ENCODE data around the gene RLBP1.
A peak's percentile ranks its signal among the peaks of the same experiment; 100 is the strongest.

RLBP1 gene

GRCh38 chr15:89206908-89207331, 14.5 kb downstream of the RLBP1 start:
- DNase-seq (ENCODE audit: low read depth in 2 of 2): peak; percentile 33 to 56

- no peak for DNase-seq (ENCODE audit: low read depth in 2 of 2)
Measured at GRCh38 chr15:89205991-89206585, 15.3 kb downstream of the RLBP1 start.

GRCh38 chr15:89203705-89204273, 17.6 kb downstream of the RLBP1 start:
- DNase-seq (ENCODE audit: low read depth in 2 of 2): peak in 1 of 2 donors; percentile 10

- no peak for DNase-seq (ENCODE audit: low read depth in 2 of 2)
Measured at GRCh38 chr15:89201465-89202005, 19.8 kb downstream of the RLBP1 start.

GRCh38 chr15:89200182-89200581, 21.2 kb downstream of the RLBP1 start:
- DNase-seq (ENCODE audit: low read depth in 2 of 2): no peak

- DNase-seq (ENCODE audit: low read depth in 2 of 2): no peak
Measured at GRCh38 chr15:89199746-89200145, 21.6 kb downstream of the RLBP1 start.

- no peak for DNase-seq (ENCODE audit: low read depth in 2 of 2)
Measured at GRCh38 chr15:89198934-89199333, 22.4 kb downstream of the RLBP1 start.

GRCh38 chr15:89198196-89198595, 23.2 kb downstream of the RLBP1 start:
- DNase-seq (ENCODE audit: low read depth in 2 of 2): no peak

GRCh38 chr15:89197503-89197971, 23.8 kb downstream of the RLBP1 start:
- no peak for DNase-seq (ENCODE audit: low read depth in 2 of 2)

- no peak for DNase-seq (ENCODE audit: low read depth in 2 of 2)
Measured at GRCh38 chr15:89196994-89197393, 24.4 kb downstream of the RLBP1 start.

GRCh38 chr15:89196241-89196640, 25.1 kb downstream of the RLBP1 start:
- DNase-seq (ENCODE audit: low read depth in 2 of 2): no peak

- DNase-seq (ENCODE audit: low read depth in 2 of 2): no peak
Measured at GRCh38 chr15:89195836-89196235, 25.5 kb downstream of the RLBP1 start.

GRCh38 chr15:89194608-89195007, 26.8 kb downstream of the RLBP1 start:
- no peak for DNase-seq (ENCODE audit: low read depth in 2 of 2)

- DNase-seq (ENCODE audit: low read depth in 2 of 2): no peak
Measured at GRCh38 chr15:89192766-89193165, 28.6 kb downstream of the RLBP1 start.

GRCh38 chr15:89192136-89192535, 29.2 kb downstream of the RLBP1 start:
- no peak for DNase-seq (ENCODE audit: low read depth in 2 of 2)

- DNase-seq (ENCODE audit: low read depth in 2 of 2): no peak
Measured at GRCh38 chr15:89187986-89188514, 33.3 kb downstream of the RLBP1 start.

- DNase-seq (ENCODE audit: low read depth in 2 of 2): no peak
Measured at GRCh38 chr15:89187301-89187985, 33.9 kb downstream of the RLBP1 start.

- DNase-seq (ENCODE audit: low read depth in 2 of 2): no peak
Measured at GRCh38 chr15:89186803-89187202, 34.6 kb downstream of the RLBP1 start.

GRCh38 chr15:89184886-89185526, 36.4 kb downstream of the RLBP1 start:
- DNase-seq (ENCODE audit: low read depth in 2 of 2): no peak

GRCh38 chr15:89184357-89184756, 37.0 kb downstream of the RLBP1 start:
- no peak for DNase-seq (ENCODE audit: low read depth in 2 of 2)

- no peak for DNase-seq (ENCODE audit: low read depth in 2 of 2)
Measured at GRCh38 chr15:89179966-89180875, 41.2 kb downstream of the RLBP1 start.

Measured in stimulated activated CD8-positive, alpha-beta memory T cell treated with anti-CD3 and anti-CD28 coated beads, Interleukin-2, amount 100 ng/mL, for 1 hour (primary cell).